Measurements from ENCODE around the gene ACIN1.
"Not testable (repeated sequence)": the region's sequence is repeated elsewhere in the genome, so short reads cannot be mapped to it uniquely, and the experiment has no call there.

Gene ACIN1

DNA sequence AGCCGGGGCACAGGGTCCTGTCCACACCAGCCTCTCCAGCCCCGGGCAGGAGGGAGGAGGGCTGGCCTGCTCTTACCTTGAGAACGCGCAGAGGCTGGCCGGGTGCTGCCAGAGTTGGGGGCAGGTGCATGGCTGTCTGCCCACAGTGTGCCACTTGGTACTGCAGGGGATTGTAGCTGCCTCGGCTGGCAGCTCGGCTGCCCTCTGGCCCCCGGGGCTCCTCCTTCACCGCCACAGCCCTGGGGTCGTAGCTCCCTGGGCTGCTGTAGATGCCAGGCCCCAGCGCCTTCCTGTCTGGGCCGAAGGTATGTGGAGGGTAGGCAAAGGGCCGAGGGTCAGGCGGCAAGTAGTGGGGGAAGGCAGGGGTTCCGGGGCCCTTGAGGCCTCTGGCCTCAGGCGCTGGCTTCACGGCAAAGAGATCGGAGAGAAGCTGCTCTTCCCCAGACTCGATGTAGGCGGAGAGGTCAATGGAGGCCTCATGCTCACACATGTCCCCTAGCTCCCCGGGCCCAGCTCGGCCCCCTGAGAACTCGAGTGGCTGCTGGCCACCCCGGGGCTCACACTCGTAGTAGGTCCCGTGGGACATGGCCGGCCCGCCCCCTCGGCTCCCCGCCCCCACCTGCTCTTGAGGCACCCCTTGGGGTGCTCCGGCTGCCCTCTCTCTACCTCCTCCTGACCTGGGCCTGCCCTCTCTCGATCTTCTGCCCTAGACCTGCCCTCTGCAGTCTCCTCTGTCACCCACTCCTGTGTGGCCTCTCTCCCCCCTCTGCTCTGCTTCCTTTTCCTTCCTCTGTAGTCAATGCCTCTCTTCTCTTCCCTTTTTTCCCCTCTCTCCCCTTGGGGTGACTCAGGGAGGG is 23.8 kb upstream of the ACIN1 start, which contains the start of gene CEBPE:
Gene CEBPE, minus strand, starts transcription at position 750 of the 857 bp plus-strand sequence. Its CDS starts 164 bp downstream, at position 586.
- no peaks in the 10 kb centered on the region for H3K9me3 Mint-ChIP-seq
- no peak for DNase-seq
- H3K27ac Mint-ChIP-seq = peak within 1 kb of the TSS; percentile 77
- H3K27me3 Mint-ChIP-seq = no peaks in the 10 kb centered on the region
- peak within 1 kb of the TSS; percentile 24 for H3K4me3 Mint-ChIP-seq
- H3K36me3 Mint-ChIP-seq (ENCODE audit: low read depth) = no peaks in the 10 kb centered on the region
- H3K4me1 Mint-ChIP-seq (ENCODE audit: low read depth) = peaks cover 53% of the 10 kb centered on the region

DNA sequence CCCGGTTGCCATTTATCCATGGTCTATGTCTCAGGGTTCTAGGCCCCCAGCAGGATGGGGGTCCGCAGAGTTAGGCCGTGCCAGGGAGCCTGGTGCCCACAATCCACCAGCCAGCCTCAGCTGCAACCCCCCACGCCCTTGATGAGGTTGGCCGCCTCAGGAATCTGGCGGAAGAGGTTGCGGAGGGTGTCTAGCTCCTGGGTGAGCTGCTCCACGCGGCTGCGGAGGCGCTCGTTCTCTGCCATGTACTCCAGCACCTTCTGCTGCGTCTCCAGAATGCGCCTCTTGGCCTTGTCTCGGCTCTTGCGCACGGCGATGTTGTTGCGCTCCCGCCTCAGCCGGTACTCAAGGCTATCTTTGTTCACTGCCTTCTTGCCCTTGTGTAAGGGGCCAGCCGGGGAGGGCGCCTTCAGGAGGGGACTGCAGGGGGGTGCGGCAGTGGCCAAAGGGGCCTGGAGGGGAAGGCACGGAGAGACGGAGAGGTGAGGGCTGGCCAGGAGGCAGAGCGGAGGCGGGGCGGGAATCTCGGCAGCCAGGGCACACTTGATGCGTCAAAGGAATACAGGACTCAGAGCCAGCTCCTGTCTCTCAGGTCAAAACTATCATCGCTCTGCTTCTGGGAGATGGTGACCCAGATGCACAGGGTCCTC is 22.6 kb upstream of the ACIN1 start:
- Mint-ChIP-seq H3K4me1 (ENCODE audit: low read depth) (peaks cover 53% of the 10 kb centered on the region), H3K27me3 (no peaks in the 10 kb centered on the region), H3K9me3 (no peaks in the 10 kb centered on the region), H3K4me3 (no peak overlapping the region), H3K36me3 (ENCODE audit: low read depth) (no peaks in the 10 kb centered on the region), H3K27ac (no peak overlapping the region)
- DNase-seq = no peak

DNA sequence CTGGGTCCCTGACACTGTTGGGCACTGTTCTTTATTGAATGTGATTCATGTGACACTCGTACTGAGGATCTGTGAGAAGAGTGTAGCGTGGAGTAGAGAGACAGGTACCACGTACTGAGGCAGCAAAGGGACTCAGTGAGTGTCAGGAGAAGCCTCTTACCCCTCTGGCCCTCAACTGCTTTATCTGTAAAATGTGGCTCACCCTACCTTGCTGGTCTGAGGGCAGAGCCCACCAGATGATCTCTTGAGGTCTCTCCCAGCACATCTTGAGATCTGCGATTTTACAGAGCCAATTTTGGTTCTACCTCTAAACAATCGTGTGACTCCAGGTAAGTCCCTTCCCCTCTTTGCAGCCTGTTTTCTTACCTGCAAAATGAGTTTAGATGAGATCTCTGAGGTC is 21.0 kb upstream of the ACIN1 start:
- Mint-ChIP-seq H3K27ac (no peak overlapping the region), H3K4me3 (no peak overlapping the region), H3K9me3 (no peaks in the 10 kb centered on the region), H3K36me3 (ENCODE audit: low read depth) (no peaks in the 10 kb centered on the region), H3K27me3 (no peaks in the 10 kb centered on the region), H3K4me1 (ENCODE audit: low read depth) (peaks cover 43% of the 10 kb centered on the region)
- no peak for DNase-seq

DNA sequence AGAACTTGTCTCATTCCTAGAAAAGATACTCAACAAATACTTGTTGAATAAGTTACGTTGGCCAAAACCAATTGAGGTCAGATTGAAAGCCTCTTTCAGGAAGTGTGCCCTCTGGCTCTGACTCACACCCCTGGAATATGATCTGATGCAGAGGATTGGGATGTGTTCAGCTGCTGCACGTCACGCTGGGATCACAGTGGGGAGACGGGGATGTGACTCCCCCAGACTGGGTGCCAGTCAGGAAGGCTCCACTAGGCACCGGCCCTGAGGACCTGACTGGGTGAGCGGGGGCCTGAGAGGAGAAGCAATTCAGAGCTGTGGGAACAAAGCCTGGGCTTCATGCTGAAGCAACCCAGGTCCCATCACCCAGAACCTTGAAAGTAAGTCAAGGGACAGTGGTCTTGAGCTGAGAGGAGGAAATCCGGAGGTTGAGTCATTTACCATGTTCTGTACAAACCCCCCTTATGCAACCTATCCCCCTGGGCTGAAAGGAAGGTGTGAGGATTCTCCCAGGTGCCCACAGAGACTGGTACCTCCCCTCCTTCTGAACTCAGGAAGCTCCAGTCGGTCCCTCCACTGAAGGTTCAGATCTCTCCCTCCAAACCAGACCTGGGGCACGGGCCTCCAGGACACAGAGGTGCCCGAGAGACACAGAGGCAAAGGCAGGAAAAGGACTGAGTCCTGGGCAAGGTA is 20.2 kb upstream of the ACIN1 start:
- H3K4me1 Mint-ChIP-seq (ENCODE audit: low read depth) = peaks cover 36% of the 10 kb centered on the region
- no peaks in the 10 kb centered on the region for H3K27me3 Mint-ChIP-seq
- H3K4me3 Mint-ChIP-seq = no peak overlapping the region
- DNase-seq = no peak
- no peaks in the 10 kb centered on the region for H3K36me3 Mint-ChIP-seq (ENCODE audit: low read depth)
- no peak overlapping the region for H3K27ac Mint-ChIP-seq
- H3K9me3 Mint-ChIP-seq = no peaks in the 10 kb centered on the region

DNA sequence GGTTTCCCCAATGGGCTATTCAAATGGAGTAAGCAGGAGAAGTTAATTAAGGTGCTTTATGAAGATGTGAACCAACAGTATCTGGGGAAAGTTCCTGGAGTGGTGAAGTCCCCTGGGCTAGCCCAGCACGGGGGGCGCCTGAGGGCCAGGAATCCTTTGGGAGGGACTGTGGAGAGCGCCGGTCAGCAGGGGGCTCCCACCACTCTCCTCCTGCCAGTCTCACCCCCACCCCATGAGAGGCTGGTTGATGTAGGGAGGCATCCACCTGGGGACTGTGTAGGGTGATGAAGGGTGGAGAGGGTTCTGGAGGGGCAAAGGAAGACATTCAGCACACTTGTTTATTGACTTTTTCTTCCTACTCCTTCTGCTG is 19.7 kb upstream of the ACIN1 start:
- Mint-ChIP-seq H3K27ac (no peak overlapping the region), H3K9me3 (no peaks in the 10 kb centered on the region), H3K36me3 (ENCODE audit: low read depth) (no peaks in the 10 kb centered on the region), H3K4me1 (ENCODE audit: low read depth) (peaks cover 30% of the 10 kb centered on the region), H3K4me3 (no peak overlapping the region), H3K27me3 (no peaks in the 10 kb centered on the region)
- DNase-seq = no peak

DNA sequence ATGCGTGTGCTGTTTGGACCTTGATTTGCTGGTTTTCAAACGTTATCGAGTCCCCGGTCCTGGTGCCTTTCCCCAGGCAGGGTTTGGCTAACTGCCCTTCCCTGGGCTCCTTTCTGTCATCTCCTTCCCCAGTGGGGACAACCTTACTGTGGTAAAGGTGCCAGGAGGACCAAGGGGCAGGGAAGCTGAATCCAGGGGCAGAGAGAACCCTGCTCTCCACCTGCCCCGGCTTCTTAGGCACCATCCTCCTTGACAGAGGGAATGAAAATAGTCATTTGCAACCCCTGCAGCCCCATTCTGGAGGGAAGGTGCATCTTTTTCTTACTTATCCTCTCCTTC is 19.2 kb upstream of the ACIN1 start:
- H3K36me3 Mint-ChIP-seq (ENCODE audit: low read depth) = no peaks in the 10 kb centered on the region
- no peak overlapping the region for H3K4me3 Mint-ChIP-seq
- peaks cover 25% of the 10 kb centered on the region for H3K4me1 Mint-ChIP-seq (ENCODE audit: low read depth)
- no peaks in the 10 kb centered on the region for H3K27me3 Mint-ChIP-seq
- no peak overlapping the region for H3K27ac Mint-ChIP-seq
- no peaks in the 10 kb centered on the region for H3K9me3 Mint-ChIP-seq
- no peak for DNase-seq

DNA sequence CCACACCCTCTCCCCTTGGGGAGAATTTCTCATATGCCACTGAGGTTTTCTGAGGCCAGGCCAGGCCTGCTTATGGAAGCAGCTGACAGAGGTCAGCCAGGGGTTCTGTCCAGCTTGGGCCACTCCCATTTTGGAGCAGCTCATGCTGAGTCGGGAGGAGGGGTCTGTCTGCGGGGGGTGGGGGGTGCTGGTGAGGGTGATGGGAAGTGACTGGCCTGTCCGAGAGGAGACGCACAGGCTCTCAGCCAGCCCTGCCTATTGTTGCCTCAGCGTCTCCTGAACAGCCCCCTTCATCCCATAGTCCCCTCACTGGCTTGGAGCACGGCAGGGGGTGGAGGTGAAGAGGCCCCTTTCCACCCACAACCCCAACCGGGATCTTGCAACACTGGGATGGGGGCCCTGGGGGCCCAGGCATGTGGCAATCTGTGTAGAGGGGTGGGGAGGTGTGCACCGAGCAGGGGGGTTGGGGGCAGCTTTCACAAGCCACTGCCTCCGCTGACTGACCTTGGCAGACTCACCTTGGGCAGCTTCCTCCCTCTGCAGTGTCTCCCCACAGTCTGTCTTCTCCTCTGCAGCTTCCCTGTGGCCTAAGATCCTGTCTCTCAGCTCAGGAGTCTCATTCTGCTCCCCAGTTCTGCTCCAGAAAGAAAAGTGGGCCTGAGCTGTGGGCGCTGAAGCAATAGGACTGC is 18.6 kb upstream of the ACIN1 start:
- no peaks in the 10 kb centered on the region for H3K9me3 Mint-ChIP-seq
- no peak for DNase-seq
- no peak overlapping the region for H3K4me3 Mint-ChIP-seq
- no peaks in the 10 kb centered on the region for H3K36me3 Mint-ChIP-seq (ENCODE audit: low read depth)
- peaks cover 21% of the 10 kb centered on the region for H3K4me1 Mint-ChIP-seq (ENCODE audit: low read depth)
- no peaks in the 10 kb centered on the region for H3K27me3 Mint-ChIP-seq
- no peak overlapping the region for H3K27ac Mint-ChIP-seq

DNA sequence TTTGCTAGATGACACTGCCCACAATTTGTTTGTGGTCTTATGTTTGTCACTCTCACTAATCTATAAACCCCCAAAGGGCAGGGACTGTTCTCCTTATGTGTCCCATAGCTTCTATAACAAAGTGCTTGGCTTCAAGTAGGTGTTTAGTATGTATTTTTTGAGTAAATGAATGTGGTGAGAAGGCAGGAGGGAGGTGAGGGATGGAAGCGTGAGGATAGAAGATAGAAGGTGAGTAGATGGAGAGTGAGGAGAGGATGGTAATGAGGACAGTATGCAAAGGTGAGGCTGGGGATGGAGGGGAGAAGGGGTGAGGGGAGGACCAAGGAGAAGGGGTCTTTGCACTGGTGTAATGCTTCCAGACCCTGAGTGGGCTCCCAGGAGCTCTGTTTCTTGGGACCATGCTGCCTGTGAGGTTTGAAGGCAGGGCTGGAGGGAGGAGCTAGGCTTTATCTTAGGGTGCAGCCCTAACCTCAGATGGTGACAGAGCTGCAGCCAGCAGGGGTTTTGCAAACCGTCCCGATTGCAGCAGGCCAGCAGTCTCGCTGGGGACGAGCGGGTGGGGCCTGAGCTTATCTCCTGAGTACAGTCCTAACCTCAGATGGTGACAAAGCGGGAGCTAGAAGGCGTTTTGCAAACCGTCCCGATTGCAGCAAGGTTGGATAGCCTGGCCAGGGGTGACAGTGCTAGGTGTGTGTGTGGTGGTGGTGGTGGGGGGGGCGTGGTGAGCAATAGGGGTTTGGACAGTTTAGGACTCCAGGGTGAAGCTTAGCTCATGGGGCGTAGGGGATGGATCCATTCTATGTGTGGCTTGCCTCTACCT is 17.6 kb upstream of the ACIN1 start:
- no peaks in the 10 kb centered on the region for H3K9me3 Mint-ChIP-seq
- peaks cover 12% of the 10 kb centered on the region for H3K4me1 Mint-ChIP-seq (ENCODE audit: low read depth)
- no peak overlapping the region for H3K27ac Mint-ChIP-seq
- H3K36me3 Mint-ChIP-seq (ENCODE audit: low read depth) = no peaks in the 10 kb centered on the region
- DNase-seq = no peak
- no peaks in the 10 kb centered on the region for H3K27me3 Mint-ChIP-seq
- no peak overlapping the region for H3K4me3 Mint-ChIP-seq

DNA sequence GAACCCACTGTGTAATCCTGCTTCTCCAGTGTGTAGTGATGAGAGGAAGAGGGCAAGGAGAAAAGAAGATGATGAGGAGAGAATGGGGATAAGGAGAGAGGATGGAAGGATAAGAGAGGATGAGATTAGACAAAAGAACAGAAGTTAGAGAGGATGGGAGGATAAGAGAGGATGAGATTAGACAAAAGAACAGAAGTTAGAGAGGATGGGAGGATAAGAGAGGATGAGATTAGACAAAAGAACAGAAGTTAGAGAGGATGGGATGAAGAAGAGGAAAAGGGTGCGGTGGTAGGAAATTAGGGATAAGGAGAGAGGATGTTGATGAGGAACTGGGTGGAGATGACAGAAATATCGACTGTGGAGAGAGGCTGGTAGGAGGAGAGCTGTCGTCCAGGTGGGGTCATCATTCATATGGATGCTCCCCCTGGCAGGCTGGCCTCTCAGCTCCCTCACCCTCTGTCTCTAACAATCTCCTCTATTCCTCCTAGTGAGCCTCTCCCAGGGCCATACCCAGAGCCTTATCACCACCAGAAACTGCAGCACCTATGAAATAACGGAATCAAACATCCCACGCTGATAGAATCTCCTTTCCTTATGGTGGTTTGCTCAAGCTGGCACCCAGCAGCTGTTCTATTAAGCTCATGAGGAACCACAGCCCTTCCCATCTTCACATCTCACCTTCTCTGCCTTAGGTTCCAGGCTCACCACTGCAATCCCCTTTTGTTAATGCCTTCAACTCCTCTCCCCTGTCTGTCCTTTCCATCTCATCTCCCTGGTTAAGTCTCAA is 15.8 kb upstream of the ACIN1 start:
- H3K4me3 Mint-ChIP-seq = no peak overlapping the region
- H3K27ac Mint-ChIP-seq = no peak overlapping the region
- no peaks in the 10 kb centered on the region for H3K27me3 Mint-ChIP-seq
- H3K4me1 Mint-ChIP-seq (ENCODE audit: low read depth) = peaks cover 10% of the 10 kb centered on the region
- no peaks in the 10 kb centered on the region for H3K9me3 Mint-ChIP-seq
- no peaks in the 10 kb centered on the region for H3K36me3 Mint-ChIP-seq (ENCODE audit: low read depth)
- DNase-seq = no peak

DNA sequence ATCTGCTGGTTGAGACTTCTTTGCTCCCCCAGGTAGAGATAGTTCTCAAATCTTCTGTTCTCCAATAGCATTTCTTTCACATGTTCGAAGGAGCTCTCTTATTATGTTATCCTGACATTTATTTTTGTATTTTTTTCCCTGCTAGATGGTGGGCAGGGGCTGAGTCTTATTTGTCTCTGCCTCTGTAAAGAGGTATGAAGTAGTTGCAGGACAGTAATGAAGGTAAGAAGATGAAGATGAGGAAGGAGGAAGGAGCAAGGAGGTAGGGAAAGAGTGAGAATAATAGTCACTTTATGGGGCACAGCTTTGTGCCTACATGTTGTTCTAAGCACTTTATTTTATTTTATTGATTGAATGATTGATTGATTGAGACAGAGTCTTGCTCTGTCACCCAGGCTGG is 14.8 kb upstream of the ACIN1 start:
- H3K27ac Mint-ChIP-seq = no peak overlapping the region
- no peak overlapping the region for H3K4me3 Mint-ChIP-seq
- DNase-seq = no peak
- H3K9me3 Mint-ChIP-seq = no peaks in the 10 kb centered on the region
- peaks cover 5% of the 10 kb centered on the region for H3K4me1 Mint-ChIP-seq (ENCODE audit: low read depth)
- H3K36me3 Mint-ChIP-seq (ENCODE audit: low read depth) = no peaks in the 10 kb centered on the region
- no peaks in the 10 kb centered on the region for H3K27me3 Mint-ChIP-seq

DNA sequence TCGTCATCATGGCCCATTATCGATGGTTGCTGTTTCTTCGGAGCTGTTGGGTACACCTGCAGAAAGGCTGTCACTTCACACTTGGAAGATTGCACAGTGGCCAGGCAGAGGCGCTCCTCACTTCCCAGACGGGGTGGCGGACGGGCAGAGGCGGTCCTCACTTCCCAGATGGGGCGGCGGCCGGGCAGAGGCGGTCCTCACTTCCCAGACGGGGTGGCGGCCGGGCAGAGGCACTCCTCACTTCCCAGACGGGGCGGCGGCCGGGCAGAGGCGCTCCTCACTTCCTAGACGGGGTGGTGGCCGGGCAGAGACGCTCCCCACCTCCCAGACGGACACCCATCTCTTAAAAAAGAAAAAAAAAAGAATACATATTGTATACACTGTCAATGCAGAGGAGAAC is 13.2 kb upstream of the ACIN1 start:
- H3K4me3 Mint-ChIP-seq; H3K36me3 Mint-ChIP-seq (ENCODE audit: low read depth); H3K27me3 Mint-ChIP-seq; H3K27ac Mint-ChIP-seq; H3K4me1 Mint-ChIP-seq (ENCODE audit: low read depth); DNase-seq; H3K9me3 Mint-ChIP-seq: not testable (repeated sequence)

DNA sequence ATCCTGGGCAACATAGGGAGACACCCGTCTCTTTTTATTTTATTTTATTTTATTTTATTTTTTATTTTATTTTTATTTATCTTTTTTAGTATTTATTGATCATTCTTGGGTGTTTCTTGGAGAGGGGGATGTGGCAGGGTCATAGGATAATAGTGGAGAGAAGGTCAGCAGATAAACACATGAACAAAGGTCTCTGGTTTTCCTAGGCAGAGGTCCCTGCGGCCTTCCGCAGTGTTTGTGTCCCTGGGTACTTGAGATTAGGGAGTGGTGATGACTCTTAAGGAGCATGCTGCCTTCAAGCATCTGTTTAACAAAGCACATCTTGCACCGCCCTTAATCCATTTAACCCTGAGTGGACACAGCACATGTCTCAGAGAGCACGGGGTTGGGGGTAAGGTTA is 12.7 kb upstream of the ACIN1 start:
- not testable (repeated sequence) for H3K36me3 Mint-ChIP-seq (ENCODE audit: low read depth); DNase-seq; H3K9me3 Mint-ChIP-seq; H3K27me3 Mint-ChIP-seq; H3K4me1 Mint-ChIP-seq (ENCODE audit: low read depth); H3K4me3 Mint-ChIP-seq; H3K27ac Mint-ChIP-seq

DNA sequence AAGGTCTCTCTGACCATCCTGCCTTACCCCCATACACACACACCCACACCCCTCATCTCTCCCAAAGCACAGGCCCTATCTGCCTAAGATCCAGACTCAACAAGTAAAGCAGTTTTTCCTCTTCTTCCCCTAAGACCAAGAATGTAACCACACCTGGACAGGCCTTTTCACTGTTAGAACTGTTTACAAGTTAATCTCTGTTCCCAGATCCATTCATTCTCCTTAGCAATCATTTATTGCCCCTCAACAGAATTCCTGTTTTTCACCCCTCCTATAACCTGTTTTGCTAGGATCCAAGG is 11.8 kb upstream of the ACIN1 start:
- Mint-ChIP-seq H3K4me3 (no peak overlapping the region), H3K27ac (no peak overlapping the region), H3K36me3 (ENCODE audit: low read depth) (no peaks in the 10 kb centered on the region), H3K4me1 (ENCODE audit: low read depth) (no peaks in the 10 kb centered on the region), H3K9me3 (no peaks in the 10 kb centered on the region), H3K27me3 (no peaks in the 10 kb centered on the region)
- DNase-seq = no peak

Data from activated T-cell treated with anti-CD3 and anti-CD28 coated beads, Interleukin-2, amount 50 U/mL, for 24 hours (primary cell).